ENCODE data around the gene LNX1.

DNA sequence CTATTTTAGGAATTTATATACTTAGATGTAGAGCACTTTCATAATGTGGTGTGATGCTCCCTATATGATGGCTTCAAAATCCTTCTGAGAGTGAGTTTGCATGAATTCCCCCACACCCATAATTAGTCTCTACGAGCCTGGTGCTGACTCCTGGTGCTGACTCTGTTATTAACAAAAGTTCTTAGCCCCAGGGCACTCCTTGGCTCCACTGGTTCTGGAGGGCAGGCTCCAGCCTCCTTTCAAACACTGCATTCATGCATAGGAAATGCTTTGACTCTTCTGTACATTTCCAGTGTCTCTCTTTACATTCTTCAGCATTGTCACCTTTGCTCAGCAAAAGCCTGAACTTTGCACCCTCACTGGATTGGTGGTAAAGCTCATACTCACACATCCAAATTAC lies 64.0 kb downstream of the LNX1 start:
- no peak for TF ChIP-seq EZH2 (IDR thresholded peaks at IDR 0.05; ENCODE audit: insufficient read depth, low read length)
- no peak for TF ChIP-seq CTCF (IDR thresholded peaks at IDR 0.05; ENCODE audit: insufficient read depth, low read depth, low read length)
